Keratinocyte (primary cell): Measurements from ENCODE around the gene CA5B. TPM values are rescaled to one million over a fixed set of nuclear protein-coding genes. Genes with fewer than 3 reads are reported as not detected.

Experiments
- DNase-seq: peaks from one replicate; pipeline ENCODE4 v3.0.0-alpha.2; 2011; ENCODE audit warnings: low read depth, missing footprints, low spot score
- FAIRE-seq: peaks from 2 replicates; lab custom pipeline; 2011; peaks lifted over from hg19 to GRCh38; lab: Jason Lieb, UNC
- H2AFZ ChIP-seq: 2 replicates; pipeline ENCODE4 v1.6.0; 2012; ENCODE audit warnings: low read length, control low read depth, inconsistent platforms; ENCODE audit not compliant: control insufficient read depth
- H3K27ac ChIP-seq: 2 replicates; pipeline ENCODE4 v1.5.1; 2011; ENCODE audit warnings: low read length; ENCODE audit not compliant: control insufficient read depth, insufficient read depth
- H3K27me3 ChIP-seq: 3 replicates; pipeline ENCODE4 v1.6.0; 2011; ENCODE audit warnings: low read length; ENCODE audit not compliant: control insufficient read depth, insufficient read depth; ENCODE audit errors: extremely low read depth
- H3K36me3 ChIP-seq, 2 experiments: 2 replicates in 1 of 2; 3 replicates in 1 of 2; pipeline ENCODE4 v1.5.1; 2011; ENCODE audit warnings: low read length in 2 of 2, mild to moderate bottlenecking in 1 of 2; ENCODE audit not compliant: control insufficient read depth in 2 of 2, insufficient read depth in 2 of 2; ENCODE audit errors: extremely low read depth in 1 of 2
- H3K4me1 ChIP-seq: 3 replicates; pipeline ENCODE4 v1.5.1; 2011; ENCODE audit warnings: low read length; ENCODE audit not compliant: control insufficient read depth, insufficient read depth; ENCODE audit errors: extremely low read depth
- H3K4me2 ChIP-seq: 3 replicates; pipeline ENCODE4 v1.6.0; 2011; ENCODE audit warnings: low read depth, low read length; ENCODE audit not compliant: control insufficient read depth, insufficient read depth; ENCODE audit errors: extremely low read depth
- H3K4me3 ChIP-seq, 3 experiments: fragments of 200-600 bp in 1 of 3; sonication (generic) in 1 of 3; 2 replicates in 2 of 3; 3 replicates in 1 of 3; pipeline ENCODE4 v1.5.1; 2011 to 2016; ENCODE audit warnings: low read length in 3 of 3, mild to moderate bottlenecking in 3 of 3, control low read depth in 2 of 3, inconsistent platforms in 1 of 3, low read depth in 1 of 3, mixed read lengths in 1 of 3, mixed run types in 1 of 3, moderate library complexity in 1 of 3; ENCODE audit not compliant: control insufficient read depth in 2 of 3, insufficient read depth in 2 of 3; ENCODE audit errors: extremely low read depth in 1 of 3
- H3K79me2 ChIP-seq: 2 replicates; pipeline ENCODE4 v1.6.0; 2012; ENCODE audit warnings: low read length; ENCODE audit not compliant: control insufficient read depth, insufficient read depth
- H3K9ac ChIP-seq: 3 replicates; pipeline ENCODE4 v1.6.0; 2011; ENCODE audit warnings: low read length; ENCODE audit not compliant: control insufficient read depth, insufficient read depth; ENCODE audit errors: extremely low read depth
- H3K9me1 ChIP-seq: 3 replicates; pipeline ENCODE4 v1.6.0; 2011; ENCODE audit warnings: low read length; ENCODE audit not compliant: control insufficient read depth, insufficient read depth; ENCODE audit errors: extremely low read depth
- H3K9me3 ChIP-seq: 2 replicates; pipeline ENCODE4 v1.5.1; 2012; ENCODE audit warnings: low read depth, low read length; ENCODE audit not compliant: control insufficient read depth
- H4K20me1 ChIP-seq: 3 replicates; pipeline ENCODE4 v1.6.0; 2011; ENCODE audit warnings: low read length; ENCODE audit not compliant: control insufficient read depth, insufficient read depth; ENCODE audit errors: extremely low read depth
- EZH2 ChIP-seq: IDR thresholded peaks from one replicate; pipeline ENCODE4 v1.6.1; 2012; ENCODE audit warnings: inconsistent platforms, mild to moderate bottlenecking, low read length, moderate library complexity
- dilution Hi-C: fragments of 300-500 bp; cut with MboI; formaldehyde crosslinking; loops from one replicate; pipeline ENCODE4 v1.7.0; 2020; ENCODE audit warnings: low sequenced_read_pairs; ENCODE audit not compliant: extremely low pct_ligation_motif_present
- polyA plus RNA-seq, 5 experiments: library from polyadenylated mRNA; depleted of rRNA in 3 of 5; stranded (reverse) in 3 of 5; stranded (forward) in 1 of 5; unstranded in 1 of 5; fragments of >200 nt; gene quantifications; 1 replicate in 1 of 5; 2 replicates in 3 of 5; 3 replicates in 1 of 5; pipeline versions ENCODE4 v1.2.1 to v1.2.3, GENCODE V29; 2011 to 2012; ENCODE audit warnings: missing spikeins in 2 of 5, low read depth in 1 of 5, low replicate concordance in 1 of 5
- TF ChIP-seq, protein P1 (sequence below), 3 experiments: IDR thresholded peaks in 1 of 3; conservative IDR thresholded peaks in 1 of 3; optimal IDR thresholded peaks in 1 of 3; 2 replicates in 2 of 3; 3 replicates in 1 of 3; pipeline versions ENCODE3 to v1.5.1; 2011; ENCODE audit warnings: low read length in 3 of 3, mild to moderate bottlenecking in 3 of 3, moderate library complexity in 2 of 3, control low read depth in 1 of 3, inconsistent platforms in 1 of 3; ENCODE audit not compliant: insufficient read depth in 2 of 3; ENCODE audit errors: extremely low read depth in 1 of 3

CA5B gene
- polyA plus RNA-seq, 1 donor (not counting 4 experiments of a cell fraction or from before 2014, with no cell fraction given) = 5.2 TPM

DNA sequence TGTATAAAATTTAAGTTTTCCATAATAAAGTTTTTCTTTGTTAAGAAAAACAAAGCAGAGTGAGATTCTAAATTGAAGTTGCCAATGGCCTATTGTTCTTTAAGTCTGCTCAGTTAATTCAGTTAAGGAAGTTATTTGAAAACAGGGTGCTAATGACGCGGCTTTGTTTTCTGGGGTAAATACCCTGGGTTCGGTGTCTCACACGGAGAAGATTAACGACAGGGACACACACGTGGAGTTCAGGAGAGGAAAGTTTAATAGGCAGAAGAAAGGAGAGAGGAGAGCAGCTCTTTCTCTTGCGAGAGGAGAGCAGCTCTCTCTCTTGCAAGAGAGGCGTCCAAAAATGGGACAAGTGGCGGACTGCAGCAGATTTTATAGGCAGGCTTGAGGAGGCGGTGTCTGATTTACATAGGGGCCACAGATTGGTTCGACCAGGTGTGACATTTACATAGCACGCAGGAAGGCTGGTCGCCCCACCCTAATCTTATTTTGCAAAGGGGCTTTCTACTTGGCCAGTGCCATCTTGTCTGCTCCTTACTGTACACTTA is 9.6 kb downstream of the CA5B start:
- TF ChIP-seq EZH2 = no peak
- TF ChIP-seq, protein P1, sequence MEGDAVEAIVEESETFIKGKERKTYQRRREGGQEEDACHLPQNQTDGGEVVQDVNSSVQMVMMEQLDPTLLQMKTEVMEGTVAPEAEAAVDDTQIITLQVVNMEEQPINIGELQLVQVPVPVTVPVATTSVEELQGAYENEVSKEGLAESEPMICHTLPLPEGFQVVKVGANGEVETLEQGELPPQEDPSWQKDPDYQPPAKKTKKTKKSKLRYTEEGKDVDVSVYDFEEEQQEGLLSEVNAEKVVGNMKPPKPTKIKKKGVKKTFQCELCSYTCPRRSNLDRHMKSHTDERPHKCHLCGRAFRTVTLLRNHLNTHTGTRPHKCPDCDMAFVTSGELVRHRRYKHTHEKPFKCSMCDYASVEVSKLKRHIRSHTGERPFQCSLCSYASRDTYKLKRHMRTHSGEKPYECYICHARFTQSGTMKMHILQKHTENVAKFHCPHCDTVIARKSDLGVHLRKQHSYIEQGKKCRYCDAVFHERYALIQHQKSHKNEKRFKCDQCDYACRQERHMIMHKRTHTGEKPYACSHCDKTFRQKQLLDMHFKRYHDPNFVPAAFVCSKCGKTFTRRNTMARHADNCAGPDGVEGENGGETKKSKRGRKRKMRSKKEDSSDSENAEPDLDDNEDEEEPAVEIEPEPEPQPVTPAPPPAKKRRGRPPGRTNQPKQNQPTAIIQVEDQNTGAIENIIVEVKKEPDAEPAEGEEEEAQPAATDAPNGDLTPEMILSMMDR (optimal IDR thresholded peaks at IDR 0.05 in 1 of 3, IDR thresholded peaks at IDR 0.05 in 1 of 3, conservative IDR thresholded peaks at IDR 0.05 in 1 of 3; ENCODE audit: extremely low read depth in 1 of 3, insufficient read depth in 2 of 3, low read length in 3 of 3) = no peak
- DNase-seq = no peak
- dilution Hi-C loops = no loop called here
- Histone ChIP-seq H3K36me3 (no peaks in the 10 kb centered on the region), H3K4me3 (no peak overlapping the region), H4K20me1 (no peaks in the 10 kb centered on the region), H3K4me1 (no peaks in the 10 kb centered on the region), H3K9ac (no peak overlapping the region), H2AFZ (no peak overlapping the region), H3K4me2 (no peak overlapping the region), H3K9me3 (no peaks in the 10 kb centered on the region), H3K9me1 (no peaks in the 10 kb centered on the region), H3K79me2 (no peaks in the 10 kb centered on the region), H3K27me3 (no peaks in the 10 kb centered on the region), H3K27ac (no peak overlapping the region)
- no peak for FAIRE-seq

DNA sequence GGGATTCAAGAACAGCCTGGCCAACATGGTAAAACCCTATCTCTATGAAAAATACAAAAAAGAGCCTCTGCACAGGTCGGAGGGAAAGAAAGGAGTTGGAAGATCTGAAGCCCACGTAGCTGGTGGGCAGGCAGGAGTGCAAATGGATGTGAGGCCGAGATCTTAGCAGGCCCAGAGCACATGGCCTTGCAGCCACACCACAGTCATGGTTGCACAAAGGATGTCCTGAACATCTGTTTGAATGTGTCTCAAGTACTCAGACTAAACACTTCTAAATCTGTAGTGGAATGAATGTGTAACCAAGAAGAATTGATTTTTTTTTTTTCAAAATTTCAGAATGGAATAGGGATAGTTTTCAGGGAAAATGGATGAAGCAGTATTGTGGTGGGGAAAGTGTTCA is 10.8 kb downstream of the CA5B start:
- no peaks in the 10 kb centered on the region for H4K20me1 ChIP-seq
- no peak overlapping the region for H3K27ac ChIP-seq
- no peaks in the 10 kb centered on the region for H3K4me1 ChIP-seq
- no peaks in the 10 kb centered on the region for H3K9me3 ChIP-seq
- no peaks in the 10 kb centered on the region for H3K79me2 ChIP-seq
- H3K4me2 ChIP-seq = no peak overlapping the region
- TF ChIP-seq, protein P1 (optimal IDR thresholded peaks at IDR 0.05 in 1 of 3, IDR thresholded peaks at IDR 0.05 in 1 of 3, conservative IDR thresholded peaks at IDR 0.05 in 1 of 3; ENCODE audit: extremely low read depth in 1 of 3, insufficient read depth in 2 of 3, low read length in 3 of 3) = no peak
- no peak for TF ChIP-seq EZH2
- H3K27me3 ChIP-seq = no peaks in the 10 kb centered on the region
- H3K36me3 ChIP-seq = no peaks in the 10 kb centered on the region
- no peak overlapping the region for H3K9ac ChIP-seq
- dilution Hi-C loops = no loop called here
- no peak for DNase-seq
- H3K9me1 ChIP-seq = no peaks in the 10 kb centered on the region
- H2AFZ ChIP-seq = no peak overlapping the region
- H3K4me3 ChIP-seq = no peak overlapping the region
- FAIRE-seq = no peak
